ENCODE measurements around the gene GLB1L3. TPM values are rescaled to one million over a fixed set of nuclear protein-coding genes. Genes with fewer than 3 reads are reported as not detected.

Gene GLB1L3
- polyA plus RNA-seq, 1 donor (not counting 4 experiments of a cell fraction or from before 2014, with no cell fraction given), result 3.0 TPM

DNA sequence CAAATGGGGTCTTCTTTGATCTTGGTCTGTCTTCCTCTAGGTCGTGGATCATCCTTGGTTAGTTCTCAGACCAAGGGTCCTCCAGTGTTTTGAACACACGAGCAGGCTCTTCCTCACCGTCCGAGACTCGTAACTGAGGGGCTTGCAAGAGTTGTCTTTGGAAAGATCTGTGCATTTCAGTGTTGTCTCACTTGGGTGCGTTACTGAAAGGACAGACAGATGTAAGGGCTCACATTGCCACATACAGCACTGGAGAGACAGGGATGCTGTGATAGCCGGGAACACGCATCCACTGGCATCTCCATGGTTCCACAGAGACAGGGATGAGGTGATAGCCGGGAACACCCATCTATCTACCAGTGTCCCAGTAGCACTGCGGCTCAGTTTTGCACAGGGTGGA, 71.3 kb downstream of the GLB1L3 start:
- Histone ChIP-seq H4K20me1 (ENCODE audit: control insufficient read depth, extremely low read depth, insufficient read depth, low read length) (no peaks in the 10 kb centered on the region), H3K9me3 (ENCODE audit: control insufficient read depth, low read depth, low read length) (no peaks in the 10 kb centered on the region), H3K4me1 (ENCODE audit: control insufficient read depth, extremely low read depth, insufficient read depth, low read length) (no peaks in the 10 kb centered on the region), H3K9me1 (ENCODE audit: control insufficient read depth, extremely low read depth, insufficient read depth, low read length) (no peaks in the 10 kb centered on the region), H3K27ac (ENCODE audit: control insufficient read depth, insufficient read depth, low read length) (no peak overlapping the region), H2AFZ (ENCODE audit: control insufficient read depth, low read length) (no peak overlapping the region), H3K4me3 (ENCODE audit: control insufficient read depth in 2 of 3, extremely low read depth in 1 of 3, insufficient read depth in 2 of 3, low read depth in 1 of 3, low read length in 3 of 3) (no peak overlapping the region), H3K4me2 (ENCODE audit: control insufficient read depth, extremely low read depth, insufficient read depth, low read depth, low read length) (no peak overlapping the region), H3K36me3 (ENCODE audit: control insufficient read depth in 2 of 2, extremely low read depth in 1 of 2, insufficient read depth in 2 of 2, low read length in 2 of 2) (no peaks in the 10 kb centered on the region), H3K79me2 (ENCODE audit: control insufficient read depth, insufficient read depth, low read length) (no peaks in the 10 kb centered on the region), H3K27me3 (ENCODE audit: control insufficient read depth, extremely low read depth, insufficient read depth, low read length) (no peaks in the 10 kb centered on the region), H3K9ac (ENCODE audit: control insufficient read depth, extremely low read depth, insufficient read depth, low read length) (no peak overlapping the region)
- FAIRE-seq, result no peak
- TF ChIP-seq, protein P1, sequence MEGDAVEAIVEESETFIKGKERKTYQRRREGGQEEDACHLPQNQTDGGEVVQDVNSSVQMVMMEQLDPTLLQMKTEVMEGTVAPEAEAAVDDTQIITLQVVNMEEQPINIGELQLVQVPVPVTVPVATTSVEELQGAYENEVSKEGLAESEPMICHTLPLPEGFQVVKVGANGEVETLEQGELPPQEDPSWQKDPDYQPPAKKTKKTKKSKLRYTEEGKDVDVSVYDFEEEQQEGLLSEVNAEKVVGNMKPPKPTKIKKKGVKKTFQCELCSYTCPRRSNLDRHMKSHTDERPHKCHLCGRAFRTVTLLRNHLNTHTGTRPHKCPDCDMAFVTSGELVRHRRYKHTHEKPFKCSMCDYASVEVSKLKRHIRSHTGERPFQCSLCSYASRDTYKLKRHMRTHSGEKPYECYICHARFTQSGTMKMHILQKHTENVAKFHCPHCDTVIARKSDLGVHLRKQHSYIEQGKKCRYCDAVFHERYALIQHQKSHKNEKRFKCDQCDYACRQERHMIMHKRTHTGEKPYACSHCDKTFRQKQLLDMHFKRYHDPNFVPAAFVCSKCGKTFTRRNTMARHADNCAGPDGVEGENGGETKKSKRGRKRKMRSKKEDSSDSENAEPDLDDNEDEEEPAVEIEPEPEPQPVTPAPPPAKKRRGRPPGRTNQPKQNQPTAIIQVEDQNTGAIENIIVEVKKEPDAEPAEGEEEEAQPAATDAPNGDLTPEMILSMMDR (optimal IDR thresholded peaks at IDR 0.05 in 1 of 3, IDR thresholded peaks at IDR 0.05 in 1 of 3, conservative IDR thresholded peaks at IDR 0.05 in 1 of 3; ENCODE audit: extremely low read depth in 1 of 3, insufficient read depth in 2 of 3, low read length in 3 of 3), result no peak
- TF ChIP-seq EZH2 (IDR thresholded peaks at IDR 0.05; ENCODE audit: low read length), result no peak
- no peak for DNase-seq (ENCODE audit: low read depth, low spot score)
- dilution Hi-C loops (cut with MboI; ENCODE audit: extremely low pct_ligation_motif_present, low sequenced_read_pairs), result no loop called here

DNA sequence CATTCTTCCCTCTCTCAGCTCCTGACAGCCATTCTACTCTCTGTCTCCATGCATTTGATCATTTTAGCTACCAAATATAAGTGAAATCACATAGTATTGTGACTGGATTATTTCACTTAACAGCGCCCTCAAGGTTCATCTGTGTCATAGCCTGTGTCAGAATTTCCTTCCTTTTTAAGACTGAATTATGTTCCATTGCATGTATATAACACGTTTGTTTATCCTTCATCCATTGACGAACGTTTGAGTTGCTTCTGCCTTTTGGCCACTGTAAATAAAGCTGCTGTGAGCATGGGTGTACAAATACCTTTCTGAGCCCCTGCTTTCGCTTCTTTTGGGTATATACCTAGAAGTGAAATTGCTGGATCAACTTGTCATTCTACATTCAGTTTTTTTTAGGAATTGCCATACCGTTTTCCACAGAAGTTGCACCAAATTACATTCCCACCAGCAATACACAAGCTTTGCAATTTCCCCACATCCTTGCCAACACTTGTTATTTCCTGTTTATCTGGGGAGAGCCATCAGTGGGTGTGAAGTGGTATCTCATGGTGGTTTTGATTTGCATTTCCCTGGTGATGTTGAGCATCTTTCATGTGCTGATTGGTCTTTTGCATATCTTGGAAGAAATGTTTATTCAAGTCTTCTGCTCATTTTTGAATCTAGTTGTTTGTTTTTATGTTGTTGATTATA, 73.1 kb downstream of the GLB1L3 start:
- FAIRE-seq (no peak), DNase-seq (ENCODE audit: low read depth, low spot score) (no peak)
- H4K20me1 ChIP-seq (ENCODE audit: control insufficient read depth, extremely low read depth, insufficient read depth, low read length), result no peaks in the 10 kb centered on the region
- H3K79me2 ChIP-seq (ENCODE audit: control insufficient read depth, insufficient read depth, low read length), result no peaks in the 10 kb centered on the region
- H3K36me3 ChIP-seq (ENCODE audit: control insufficient read depth in 2 of 2, extremely low read depth in 1 of 2, insufficient read depth in 2 of 2, low read length in 2 of 2), result no peaks in the 10 kb centered on the region
- no peak overlapping the region for H3K27ac ChIP-seq (ENCODE audit: control insufficient read depth, insufficient read depth, low read length)
- H3K27me3 ChIP-seq (ENCODE audit: control insufficient read depth, extremely low read depth, insufficient read depth, low read length), result no peaks in the 10 kb centered on the region
- H3K4me1 ChIP-seq (ENCODE audit: control insufficient read depth, extremely low read depth, insufficient read depth, low read length), result no peaks in the 10 kb centered on the region
- no peak overlapping the region for H3K9ac ChIP-seq (ENCODE audit: control insufficient read depth, extremely low read depth, insufficient read depth, low read length)
- H3K4me3 ChIP-seq (ENCODE audit: control insufficient read depth in 2 of 3, extremely low read depth in 1 of 3, insufficient read depth in 2 of 3, low read depth in 1 of 3, low read length in 3 of 3), result no peak overlapping the region
- TF ChIP-seq, protein P1 (optimal IDR thresholded peaks at IDR 0.05 in 1 of 3, IDR thresholded peaks at IDR 0.05 in 1 of 3, conservative IDR thresholded peaks at IDR 0.05 in 1 of 3; ENCODE audit: extremely low read depth in 1 of 3, insufficient read depth in 2 of 3, low read length in 3 of 3), result no peak
- TF ChIP-seq EZH2 (IDR thresholded peaks at IDR 0.05; ENCODE audit: low read length), result no peak
- H2AFZ ChIP-seq (ENCODE audit: control insufficient read depth, low read length), result no peak overlapping the region
- dilution Hi-C loops (cut with MboI; ENCODE audit: extremely low pct_ligation_motif_present, low sequenced_read_pairs), result no loop called here
- H3K4me2 ChIP-seq (ENCODE audit: control insufficient read depth, extremely low read depth, insufficient read depth, low read depth, low read length), result no peak overlapping the region
- H3K9me3 ChIP-seq (ENCODE audit: control insufficient read depth, low read depth, low read length), result no peaks in the 10 kb centered on the region
- no peaks in the 10 kb centered on the region for H3K9me1 ChIP-seq (ENCODE audit: control insufficient read depth, extremely low read depth, insufficient read depth, low read length)

Measured in keratinocyte (primary cell).